HG03025 (cell line): ENCODE results near the gene CELF2.

Experiments used
- ATAC-seq: cut with Tn5 transposase; IDR thresholded peaks from one replicate; pipeline ENCODE4 v1.9.1; 2021; ENCODE audit warnings: mild to moderate bottlenecking, moderate library complexity; ENCODE audit not compliant: unreplicated experiment, low FRiP score

The CELF2 gene

GRCh38 chr10:11057018-11057417 lies 39.3 kb downstream of the CELF2 start:
- no peak for ATAC-seq

DNA sequence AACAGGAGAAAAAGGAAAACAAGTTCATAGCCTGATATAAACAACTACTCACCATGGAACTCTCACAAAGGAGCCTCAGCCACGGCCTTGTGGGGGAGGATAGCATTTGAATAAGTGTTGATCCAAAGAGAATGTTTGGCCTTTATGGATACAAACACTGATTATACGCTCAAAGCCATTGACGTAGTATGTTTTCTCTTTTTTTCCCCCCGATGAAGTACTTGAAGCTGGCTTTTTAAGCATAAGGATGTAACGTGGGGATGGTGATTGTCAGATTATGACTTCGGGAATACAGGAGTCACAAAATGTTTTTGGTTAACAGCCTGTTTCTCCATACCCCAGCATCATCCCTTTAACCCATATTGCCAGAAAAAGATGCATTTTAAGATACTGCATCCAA lies 39.8 kb downstream of the CELF2 start:
- ATAC-seq = no peak

GRCh38 chr10:11057994-11058393 lies 40.3 kb downstream of the CELF2 start:
- ATAC-seq = no peak

GRCh38 chr10:11058965-11059364 lies 41.3 kb downstream of the CELF2 start:
- no peak for ATAC-seq

GRCh38 chr10:11063856-11064255 lies 46.2 kb downstream of the CELF2 start:
- ATAC-seq = no peak

DNA sequence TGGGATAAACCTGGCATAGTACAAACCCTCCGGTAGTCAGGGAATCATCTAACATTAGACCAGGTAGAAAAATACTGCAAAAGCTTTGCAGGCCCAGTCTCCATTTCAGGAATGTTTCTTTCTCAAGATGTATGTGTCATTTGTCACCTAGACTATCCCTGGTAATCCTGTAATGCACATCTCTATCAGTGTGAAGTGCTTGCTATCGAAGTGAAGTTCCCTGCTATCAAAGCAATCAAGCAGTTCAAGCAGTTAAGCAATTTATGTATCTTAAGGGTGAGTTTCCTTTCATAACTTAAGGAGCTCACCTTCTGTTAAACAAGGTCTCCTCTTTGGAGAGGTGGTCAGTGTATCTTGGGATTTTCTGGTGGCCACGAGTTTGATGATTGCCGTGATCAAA lies 47.2 kb downstream of the CELF2 start:
- ATAC-seq = no peak

- ATAC-seq = no peak
Measured at GRCh38 chr10:11065567-11065966, 47.9 kb downstream of the CELF2 start.

- ATAC-seq = no peak
Measured at GRCh38 chr10:11066520-11066919, 48.8 kb downstream of the CELF2 start.

- ATAC-seq = no peak
Measured at GRCh38 chr10:11068861-11069633, 51.4 kb downstream of the CELF2 start.

- ATAC-seq = no peak
Measured at GRCh38 chr10:11073410-11073809, 55.7 kb downstream of the CELF2 start.

DNA sequence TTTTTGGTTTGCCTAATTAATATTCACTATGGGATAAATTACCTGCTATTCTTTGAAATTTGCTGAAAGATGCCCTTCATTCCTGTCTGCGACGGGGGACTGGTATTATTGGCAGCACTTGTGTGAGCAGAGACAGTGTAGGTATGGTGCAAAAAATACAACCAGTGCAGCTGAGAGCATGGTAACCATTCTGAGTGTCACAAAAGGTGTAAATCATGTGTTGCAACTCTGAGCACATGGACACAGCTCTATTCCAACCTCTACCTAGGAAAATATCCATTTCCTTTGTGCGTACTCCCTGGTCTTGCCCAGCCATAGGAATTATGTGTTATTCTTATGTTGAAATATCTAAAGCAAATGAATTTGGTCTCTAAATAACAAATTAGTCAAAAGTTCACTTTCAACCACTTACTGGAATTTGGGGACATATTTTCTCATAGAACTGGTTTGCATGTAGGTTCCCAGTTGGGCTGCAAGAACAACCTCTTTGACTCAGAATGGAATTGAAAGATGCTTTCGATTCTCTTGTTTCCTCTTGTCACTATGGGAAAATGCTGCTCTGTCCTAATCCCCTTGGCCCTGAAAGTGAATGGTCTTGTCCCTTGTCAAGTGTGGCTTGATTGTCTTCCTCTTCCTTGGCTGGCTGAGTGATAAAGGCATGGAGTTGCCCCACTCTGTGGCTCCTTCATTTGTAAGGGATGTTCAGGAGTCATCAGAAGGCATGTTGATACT lies 57.0 kb downstream of the CELF2 start:
- no peak for ATAC-seq

GRCh38 chr10:11076221-11076620 lies 58.5 kb downstream of the CELF2 start:
- no peak for ATAC-seq

DNA sequence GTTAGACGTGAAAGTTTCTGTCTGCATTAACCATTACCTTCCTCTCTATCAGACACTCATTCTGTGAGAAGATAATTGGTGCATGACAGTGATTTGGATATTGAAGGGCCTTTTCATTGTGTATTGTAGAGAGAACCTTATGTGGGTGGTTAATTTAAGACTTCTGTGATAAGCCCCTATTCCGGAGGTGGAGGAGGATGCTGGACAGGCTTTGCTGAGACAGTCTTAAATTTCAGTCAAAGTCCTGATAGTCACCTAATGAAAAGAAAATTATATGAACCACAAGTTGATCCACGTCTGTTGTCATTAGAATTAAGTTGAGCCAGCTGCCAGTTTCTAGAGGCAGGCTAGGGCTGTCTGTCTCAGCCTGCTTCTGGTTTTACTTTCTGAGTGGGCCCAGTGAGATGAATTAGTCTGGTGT lies 62.9 kb downstream of the CELF2 start:
- ATAC-seq = peak; percentile 77

GRCh38 chr10:11081408-11081807 lies 63.7 kb downstream of the CELF2 start:
- no peak for ATAC-seq

GRCh38 chr10:11082526-11082925 lies 64.9 kb downstream of the CELF2 start:
- no peak for ATAC-seq

- no peak for ATAC-seq
Measured at GRCh38 chr10:11083051-11083450, 65.4 kb downstream of the CELF2 start.

DNA sequence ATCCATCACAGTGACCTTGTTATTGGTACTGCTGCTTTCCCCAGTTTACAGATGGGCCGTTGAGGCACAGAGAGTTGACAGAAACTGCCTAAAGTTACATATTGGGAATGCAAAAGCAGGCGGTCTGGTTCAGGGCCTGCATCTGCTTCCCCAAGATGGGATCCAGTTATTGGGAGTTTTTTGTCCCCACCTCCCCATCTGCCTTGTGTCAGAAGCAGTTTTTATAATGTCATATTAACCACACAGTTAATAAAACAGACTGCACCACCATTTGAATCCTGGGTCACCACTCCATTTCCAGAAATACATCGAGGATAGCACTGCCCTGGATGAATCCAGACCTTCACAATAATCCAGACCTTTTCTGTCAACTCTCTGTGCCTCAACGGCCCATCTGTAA lies 67.9 kb downstream of the CELF2 start:
- no peak for ATAC-seq

DNA sequence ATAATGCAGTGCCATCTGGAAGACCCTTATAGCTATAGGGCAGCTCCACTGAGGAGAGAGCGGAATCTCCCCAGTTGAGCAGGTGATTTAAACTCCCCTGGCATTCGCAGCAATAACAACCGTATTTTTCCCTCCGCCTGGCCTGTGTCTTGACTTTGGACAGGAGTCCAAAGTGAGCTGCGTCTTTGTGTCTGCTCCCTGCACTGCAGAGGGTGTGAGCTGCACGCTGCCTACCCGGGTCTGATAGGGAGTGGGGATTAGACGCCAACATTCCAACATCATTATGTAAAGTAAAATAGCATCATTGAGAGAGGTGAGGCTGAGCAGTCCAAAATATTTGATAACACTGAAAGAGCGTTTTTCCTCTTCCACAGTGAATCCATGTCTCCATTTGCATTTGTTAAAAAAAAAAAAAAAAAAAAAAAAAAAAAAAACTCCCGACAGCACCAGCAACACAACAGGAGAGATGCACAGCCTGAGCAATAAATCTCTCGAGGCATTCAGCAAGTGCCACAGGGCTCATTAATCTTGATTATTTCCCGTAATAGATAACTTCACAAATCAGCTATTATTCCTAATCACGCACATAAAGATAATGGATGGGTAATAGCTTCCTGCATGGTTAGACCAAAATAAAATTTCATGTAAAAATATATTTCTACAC lies 68.6 kb downstream of the CELF2 start:
- no peak for ATAC-seq

GRCh38 chr10:11087372-11087771 lies 69.7 kb downstream of the CELF2 start:
- ATAC-seq = no peak

DNA sequence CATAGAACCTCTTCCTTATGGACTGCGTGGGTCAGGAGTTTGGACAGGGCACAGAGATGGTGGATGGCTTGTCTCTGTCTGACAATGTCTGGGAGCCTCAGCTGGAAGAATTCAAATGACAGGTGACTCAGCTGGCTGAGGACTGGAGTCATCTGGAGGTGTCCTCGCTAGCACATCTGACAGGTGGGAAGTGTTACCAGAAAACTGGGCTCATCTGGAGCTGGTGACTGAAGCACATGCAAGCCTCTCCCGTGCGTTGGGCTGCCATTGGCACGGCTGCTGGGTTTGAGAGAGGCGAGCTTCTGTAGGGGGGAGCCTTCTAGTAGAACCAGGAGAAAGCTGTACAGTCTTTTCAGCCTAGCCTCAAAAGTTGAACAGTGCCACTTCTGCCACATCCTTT lies 71.0 kb downstream of the CELF2 start:
- no peak for ATAC-seq

GRCh38 chr10:11089272-11089671 lies 71.6 kb downstream of the CELF2 start:
- no peak for ATAC-seq
